Heart left ventricle (tissue), 16 donors: ENCODE results near the gene ZNF18. TPM values are rescaled to one million over a fixed set of nuclear protein-coding genes. Genes with fewer than 3 reads are reported as not detected.

Experiments
- ATAC-seq, 4 donors: fragments of 200-7000 bp; cut with Tn5 transposase; one replicate each; pipeline ENCODE4 v1.9.1; 2020 to 2022; ENCODE audit warnings: moderate library complexity in 4 of 4, mild to moderate bottlenecking in 3 of 4, moderate number of reproducible peaks in 1 of 4
- DNase-seq, 5 donors: peaks; one replicate each; pipeline ENCODE4 v3.0.0-alpha.2; 2020
- H3K27ac ChIP-seq, 12 donors: fragments of 200-600 bp; sonication (generic) in 4 of 12; one replicate each; pipeline versions ENCODE4 v1.5.0 to v1.8.0; 2016 to 2022; ENCODE audit warnings: mild to moderate bottlenecking in 2 of 12
- H3K27me3 ChIP-seq, 9 donors: fragments of 200-600 bp; sonication (generic) in 2 of 9; one replicate each; pipeline versions ENCODE4 v1.5.1 to v1.8.0; 2016 to 2022; ENCODE audit warnings: mild to moderate bottlenecking in 3 of 9
- H3K36me3 ChIP-seq, 9 donors: fragments of 200-600 bp; sonication (generic) in 2 of 9; one replicate each; pipeline versions ENCODE4 v1.5.0 to v1.8.0; 2018 to 2022; ENCODE audit warnings: mild to moderate bottlenecking in 2 of 9
- H3K4me1 ChIP-seq, 12 donors: fragments of 200-600 bp; sonication (generic) in 4 of 12; one replicate each; pipeline versions ENCODE4 v1.5.0 to v1.8.0; 2016 to 2022; ENCODE audit warnings: mild to moderate bottlenecking in 3 of 12
- H3K4me3 ChIP-seq, 12 donors: fragments of 200-600 bp; sonication (generic) in 4 of 12; one replicate each; pipeline versions ENCODE4 v1.5.0 to v1.8.0; 2017 to 2022; ENCODE audit warnings: mild to moderate bottlenecking in 9 of 12, moderate library complexity in 4 of 12
- H3K9me3 ChIP-seq, 12 donors: fragments of 200-600 bp; sonication (generic) in 4 of 12; one replicate each; pipeline versions ENCODE4 v1.5.0 to v1.8.0; 2016 to 2022; ENCODE audit warnings: mild to moderate bottlenecking in 1 of 12
- CTCF ChIP-seq, 12 donors: fragments of 200-600 bp; sonication (generic) in 4 of 12; IDR thresholded peaks; one replicate each; pipeline versions ENCODE4 v1.5.0 to v1.8.0; 2018 to 2022; ENCODE audit warnings: antibody characterized with exemption in 12 of 12, mild to moderate bottlenecking in 5 of 12
- POLR2A ChIP-seq, 2 donors: fragments of 450-650 bp; IDR thresholded peaks; one replicate each; pipeline ENCODE4 v1.6.1; 2017; ENCODE audit warnings: antibody characterized with exemption in 2 of 2, mild to moderate bottlenecking in 2 of 2, moderate library complexity in 2 of 2
- WGBS, 4 donors: extraction: QIAGEN DNeasy Blood & Tissue Kit in 2 of 4; methylation state at CpG; one replicate each; pipeline versions ENCODE4 v1.1.5 to v1.1.7; 2013 to 2018; 5-methylcytosine and 5-hydroxymethylcytosine counted together
- intact Hi-C, 10 donors: fragments of 100-400 bp; cut with DNase I; formaldehyde crosslinking; loops; one replicate each; pipeline versions ENCODE4 v1.11.1 to v1.14.2; 2022
- polyA plus RNA-seq, 2 donors: library from polyadenylated mRNA; stranded (reverse); fragments of 200-250 nt; gene quantifications; one replicate each; pipeline ENCODE4 v1.2.3, GENCODE V29; 2013
- total RNA-seq, 9 donors: library from RNA; depleted of rRNA in 2 of 9; stranded (reverse); fragments of >200 nt in 2 of 9; fragmentation: NEBNext Ultra II Directional in 3 of 9; extraction: Animal tissue kit (Norgen Biotek cat#: 25700) in 3 of 9; gene quantifications; one replicate each; pipeline versions ENCODE4 v1.1.0 to v1.2.4, GENCODE V29; 2016 to 2023
- donor health status: ischemic (EF 13 %, LVEDD 7.1; RV severe dilation, severe dysfunction).
- donor health status: healthy with polysubstance abuse.
- donor health status: DM: no; HTN: yes; CAD: no.
- donor health status: DM: no; HTN: no; CAD: no.
- donor health status: ischemic (EF 25% LVEDD 6.9; RV normal size, moderate dysfunction).
- donor health status: ischemic (EF 25% LVEDD 5.7; RV mildly dilated, moderate dysfunction).
- donor health status: healthy.
- donor health status: DM: yes; HTN: yes; CAD: no.
- donor health status: ischemic (EF 35%, LVEDD 5.7; RV mildly dilated, moderate dysfunction).
- donor health status: nonischemic (EF 11% LVEDD 7.7; RV severe dilation, severe dysfunction).
- donor health status: DM: yes; HTN: yes; CAD: no.
- donor health status: PGD.
- donor health status: ischemic (EF 29% LVEDD 5.4; RV normal size, mild dysfunction).
- donor health status: nonischemic (EF 23%, LVEDD 6.1; RV moderate dilation, normal function).

Gene ZNF18
- total and polyA plus RNA-seq, 11 donors: 3.2 to 5.6 (median 4.1) TPM

GRCh38 chr17:11997972-11998233, 628 bp upstream of the ZNF18 start:
- 52 to 69% (median 64%) methylated on average over 4 of the region's 4 CpGs for WGBS, 4 donors
- TF ChIP-seq CTCF (IDR thresholded peaks at IDR 0.05): no peak
- TF ChIP-seq POLR2A (IDR thresholded peaks at IDR 0.05): no peak
- DNase-seq (no peak), ATAC-seq (no peak)
- Histone ChIP-seq H3K27ac (peak overlapping the region in 11 of 12 donors; percentile 68 to 96 (median 91)), H3K36me3 (peaks cover 0 to 3% (median 0%) of the 10 kb centered on the region in 9 donors), H3K4me1 (peaks cover 0 to 19% (median 9%) of the 10 kb centered on the region in 12 donors), H3K9me3 (no peaks in the 10 kb centered on the region), H3K4me3 (peak overlapping the region; percentile 63 to 97 (median 89)), H3K27me3 (no peaks in the 10 kb centered on the region)
- intact Hi-C loops: loop anchor here in 2 of 10 donors (1.0 to 2.0 kb wide), 2 partner anchors 22 to 23 kb away; partner anchors contain the start of gene MAP2K4 (in 2 of the 2)

- DNase-seq (no peak), ATAC-seq (peak in 3 of 4 donors; percentile 9 to 33 (median 30))
- TF ChIP-seq CTCF (IDR thresholded peaks at IDR 0.05): peak in 1 of 12 donors; percentile 26
- no peak for TF ChIP-seq POLR2A (IDR thresholded peaks at IDR 0.05)
- Histone ChIP-seq H3K36me3 (peaks cover 0 to 14% (median 9%) of the 10 kb centered on the region in 9 donors), H3K27me3 (no peaks in the 10 kb centered on the region), H3K9me3 (no peaks in the 10 kb centered on the region), H3K4me1 (peaks cover 0 to 19% (median 9%) of the 10 kb centered on the region in 12 donors), H3K27ac (peak overlapping the region; percentile 51 to 96 (median 90)), H3K4me3 (peak overlapping the region; percentile 63 to 97 (median 89))
- WGBS, 4 donors: 0 to 1% (median 1%) methylated on average over 12 to 14 of the region's 14 CpGs
- intact Hi-C loops: loop anchor here in 2 of 10 donors (1.0 to 2.0 kb wide), 2 partner anchors 24 kb away; partner anchors contain the start of gene MAP2K4 (in 2 of the 2)
These were observed 541 bp downstream of the ZNF18 start for GRCh38 chr17:11996722-11997146.

GRCh38 chr17:11991461-11991860, 5.8 kb downstream of the ZNF18 start:
- Histone ChIP-seq H3K36me3 (peaks cover 0 to 56% (median 47%) of the 10 kb centered on the region in 9 donors), H3K27ac (no peak overlapping the region), H3K9me3 (no peaks in the 10 kb centered on the region), H3K4me1 (peaks cover 0 to 18% (median 9%) of the 10 kb centered on the region in 12 donors), H3K27me3 (no peaks in the 10 kb centered on the region), H3K4me3 (no peak overlapping the region)
- ATAC-seq (no peak), DNase-seq (no peak)
- no peak for TF ChIP-seq POLR2A (IDR thresholded peaks at IDR 0.05)
- TF ChIP-seq CTCF (IDR thresholded peaks at IDR 0.05): no peak
- intact Hi-C loops: no loop called here
- WGBS, 4 donors: 67 to 69% (median 68%) methylated on average over 4 of the region's 4 CpGs

GRCh38 chr17:11990363-11990983, 6.8 kb downstream of the ZNF18 start:
- Histone ChIP-seq H3K27me3 (no peaks in the 10 kb centered on the region), H3K4me3 (no peak overlapping the region), H3K27ac (no peak overlapping the region), H3K4me1 (peaks cover 0 to 12% (median under 1%) of the 10 kb centered on the region in 12 donors), H3K36me3 (peaks cover 0 to 59% (median 48%) of the 10 kb centered on the region in 9 donors), H3K9me3 (no peaks in the 10 kb centered on the region)
- ATAC-seq: no peak
- TF ChIP-seq CTCF (IDR thresholded peaks at IDR 0.05) (no peak), POLR2A (IDR thresholded peaks at IDR 0.05) (no peak)
- 73 to 86% (median 80%) methylated on average over 7 of the region's 7 CpGs for WGBS, 4 donors
- intact Hi-C loops: no loop called here
- DNase-seq: no peak
